ENCODE results near the gene EFCC1. TPM values are rescaled to one million over a fixed set of nuclear protein-coding genes. Genes with fewer than 3 reads are reported as not detected.
A peak's percentile ranks its signal among the peaks of the same experiment; 100 is the strongest.
"Not testable (repeated sequence)": the region's sequence is repeated elsewhere in the genome, so short reads cannot be mapped to it uniquely, and the experiment has no call there.

EFCC1 gene
- total RNA-seq, 4 donors from 2014 or later = 0.19 to 2.9 (median 0.48) TPM

DNA sequence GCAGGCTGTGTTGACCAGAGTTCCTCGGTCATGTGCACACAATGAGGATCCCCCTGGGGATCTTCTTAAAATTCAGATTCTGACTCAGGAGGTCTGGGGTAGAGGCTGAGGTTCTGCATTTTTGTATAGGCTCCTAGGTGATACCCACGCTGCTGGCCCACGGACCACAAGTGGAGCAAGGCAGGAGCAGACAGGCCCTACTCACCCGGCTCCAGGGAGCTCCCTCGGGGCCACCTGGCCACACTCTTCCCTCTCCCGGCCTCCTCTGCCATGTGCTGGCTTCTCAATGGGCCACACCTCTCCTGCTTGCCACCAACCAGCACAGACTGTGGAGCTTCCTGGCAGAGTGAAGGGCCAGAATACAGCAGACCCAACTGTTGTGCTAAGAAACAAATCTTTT lies 83.4 kb downstream of the EFCC1 start:
- Histone ChIP-seq H3K27me3 (no peaks in the 10 kb centered on the region), H3K36me3 (no peaks in the 10 kb centered on the region), H3K4me1 (peaks cover 0 to 11% (median 9%) of the 10 kb centered on the region in 3 donors), H3K27ac (no peak overlapping the region), H3K4me3 (no peak overlapping the region), H3K9me3 (no peaks in the 10 kb centered on the region)
- TF ChIP-seq, protein P1, sequence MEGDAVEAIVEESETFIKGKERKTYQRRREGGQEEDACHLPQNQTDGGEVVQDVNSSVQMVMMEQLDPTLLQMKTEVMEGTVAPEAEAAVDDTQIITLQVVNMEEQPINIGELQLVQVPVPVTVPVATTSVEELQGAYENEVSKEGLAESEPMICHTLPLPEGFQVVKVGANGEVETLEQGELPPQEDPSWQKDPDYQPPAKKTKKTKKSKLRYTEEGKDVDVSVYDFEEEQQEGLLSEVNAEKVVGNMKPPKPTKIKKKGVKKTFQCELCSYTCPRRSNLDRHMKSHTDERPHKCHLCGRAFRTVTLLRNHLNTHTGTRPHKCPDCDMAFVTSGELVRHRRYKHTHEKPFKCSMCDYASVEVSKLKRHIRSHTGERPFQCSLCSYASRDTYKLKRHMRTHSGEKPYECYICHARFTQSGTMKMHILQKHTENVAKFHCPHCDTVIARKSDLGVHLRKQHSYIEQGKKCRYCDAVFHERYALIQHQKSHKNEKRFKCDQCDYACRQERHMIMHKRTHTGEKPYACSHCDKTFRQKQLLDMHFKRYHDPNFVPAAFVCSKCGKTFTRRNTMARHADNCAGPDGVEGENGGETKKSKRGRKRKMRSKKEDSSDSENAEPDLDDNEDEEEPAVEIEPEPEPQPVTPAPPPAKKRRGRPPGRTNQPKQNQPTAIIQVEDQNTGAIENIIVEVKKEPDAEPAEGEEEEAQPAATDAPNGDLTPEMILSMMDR (IDR thresholded peaks at IDR 0.05) = no peak
- no peak for TF ChIP-seq POLR2A (IDR thresholded peaks at IDR 0.05)
- intact Hi-C loops (cut with DNase I) = no loop called here
- 69 to 94% methylated on average over 4 to 6 of the region's 6 CpGs for whole genome bisulfite sequencing, 2 donors
- DNase-seq = no peak

DNA sequence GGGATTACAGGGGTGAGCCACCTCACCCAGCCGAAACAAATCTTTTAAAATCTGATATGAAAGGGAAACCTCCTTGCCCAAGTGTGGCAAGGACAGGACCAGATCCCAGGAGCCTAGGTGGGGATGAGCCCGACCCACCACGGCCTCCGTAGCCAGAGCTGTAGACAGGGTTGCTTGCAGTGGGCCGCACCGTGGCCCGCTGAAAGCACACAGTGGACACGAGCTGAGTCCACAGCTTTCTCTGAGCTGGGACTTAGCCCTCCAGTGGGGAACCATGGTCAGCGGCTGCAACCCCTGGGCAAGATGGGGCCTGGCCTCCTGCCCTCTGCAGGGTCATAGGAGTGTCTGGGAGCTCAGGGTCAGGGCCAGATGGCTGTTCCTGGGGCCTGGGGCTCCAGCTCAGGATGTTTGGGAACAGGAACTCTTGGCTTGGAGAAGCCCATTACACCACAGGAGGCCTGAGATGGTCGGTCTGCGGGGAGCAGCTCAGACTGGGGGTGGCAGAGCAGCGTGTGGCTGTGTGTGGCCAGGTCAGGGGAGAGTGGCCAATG lies 84.1 kb downstream of the EFCC1 start:
- intact Hi-C loops (cut with DNase I) = no loop called here
- no peak overlapping the region for H3K4me3 ChIP-seq
- DNase-seq = no peak
- TF ChIP-seq, protein P1 (IDR thresholded peaks at IDR 0.05) = no peak
- TF ChIP-seq POLR2A (IDR thresholded peaks at IDR 0.05) = no peak
- 90 to 98% methylated on average over 2 to 8 of the region's 12 CpGs for WGBS, 2 donors
- H3K4me1 ChIP-seq = peaks cover 0 to 11% (median 9%) of the 10 kb centered on the region in 3 donors
- no peak overlapping the region for H3K27ac ChIP-seq
- no peaks in the 10 kb centered on the region for H3K27me3 ChIP-seq
- H3K36me3 ChIP-seq = no peaks in the 10 kb centered on the region
- H3K9me3 ChIP-seq = no peaks in the 10 kb centered on the region

DNA sequence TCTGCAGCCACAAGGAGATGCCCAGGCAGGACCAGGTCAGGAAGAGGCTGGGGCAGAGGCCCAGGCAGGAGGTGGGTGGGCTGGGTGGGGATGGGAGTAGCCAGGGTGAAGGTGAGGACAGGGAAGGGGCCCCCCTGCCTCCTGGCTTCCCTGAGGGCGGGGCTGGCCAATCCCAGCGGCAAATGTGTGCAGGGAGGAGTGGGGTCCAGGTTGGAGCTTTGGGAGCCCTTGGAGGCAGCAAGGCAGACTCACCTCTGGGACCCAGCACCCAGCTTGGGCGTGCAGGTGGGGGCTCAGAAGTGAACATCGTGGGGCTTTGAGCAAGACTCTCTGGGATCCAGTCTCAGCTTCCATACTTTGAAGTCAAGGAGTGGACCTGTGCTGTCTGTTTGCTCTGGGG lies 84.7 kb downstream of the EFCC1 start:
- H3K36me3 ChIP-seq = no peaks in the 10 kb centered on the region
- intact Hi-C loops (cut with DNase I) = no loop called here
- no peak for DNase-seq
- H3K4me1 ChIP-seq = peaks cover 0 to 11% (median 9%) of the 10 kb centered on the region in 3 donors
- TF ChIP-seq, protein P1 (IDR thresholded peaks at IDR 0.05) = no peak
- TF ChIP-seq POLR2A (IDR thresholded peaks at IDR 0.05) = no peak
- no peak overlapping the region for H3K27ac ChIP-seq
- H3K9me3 ChIP-seq = no peaks in the 10 kb centered on the region
- H3K27me3 ChIP-seq = no peaks in the 10 kb centered on the region
- WGBS, 2 donors = 93 to 100% methylated on average over 1 to 2 of the region's 4 CpGs
- no peak overlapping the region for H3K4me3 ChIP-seq

DNA sequence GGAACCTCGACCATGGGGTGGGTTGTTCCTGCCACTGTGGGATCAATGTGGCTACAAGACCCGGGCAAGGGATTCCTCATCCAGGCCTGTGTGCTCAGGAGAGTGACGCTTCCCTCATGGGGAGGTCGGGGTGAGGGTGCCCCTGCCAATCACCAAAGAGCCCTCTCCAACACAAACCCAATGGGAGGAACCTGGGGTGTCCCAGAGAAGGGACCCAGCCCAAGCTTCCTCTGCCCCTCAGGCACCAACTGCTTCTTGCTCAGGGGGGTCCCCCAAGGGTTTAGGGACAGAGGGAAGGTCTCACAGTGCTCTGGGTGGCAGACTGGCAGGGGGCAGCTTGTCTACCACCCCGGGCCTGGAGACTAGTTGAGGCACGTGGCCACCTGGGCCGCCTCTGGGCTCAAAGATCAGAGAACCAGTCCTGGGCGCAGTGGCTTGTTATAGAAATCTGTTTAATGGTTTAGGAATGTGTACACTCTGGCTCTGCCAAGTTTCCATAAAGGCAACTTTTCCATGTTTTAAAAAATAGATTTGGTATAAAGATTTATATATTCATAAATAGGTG lies 86.1 kb downstream of the EFCC1 start:
- H3K27ac ChIP-seq = peak overlapping the region; percentile 40 to 85 (median 82)
- DNase-seq = no peak
- TF ChIP-seq POLR2A (IDR thresholded peaks at IDR 0.05) = no peak
- no peaks in the 10 kb centered on the region for H3K27me3 ChIP-seq
- no peaks in the 10 kb centered on the region for H3K9me3 ChIP-seq
- peaks cover 0 to 14% (median 6%) of the 10 kb centered on the region in 3 donors for H3K36me3 ChIP-seq
- 34 to 59% methylated on average over 2 to 4 of the region's 8 CpGs for WGBS, 2 donors
- no peak overlapping the region for H3K4me3 ChIP-seq
- H3K4me1 ChIP-seq = peaks cover 0 to 11% (median 9%) of the 10 kb centered on the region in 3 donors
- intact Hi-C loops (cut with DNase I) = no loop called here

DNA sequence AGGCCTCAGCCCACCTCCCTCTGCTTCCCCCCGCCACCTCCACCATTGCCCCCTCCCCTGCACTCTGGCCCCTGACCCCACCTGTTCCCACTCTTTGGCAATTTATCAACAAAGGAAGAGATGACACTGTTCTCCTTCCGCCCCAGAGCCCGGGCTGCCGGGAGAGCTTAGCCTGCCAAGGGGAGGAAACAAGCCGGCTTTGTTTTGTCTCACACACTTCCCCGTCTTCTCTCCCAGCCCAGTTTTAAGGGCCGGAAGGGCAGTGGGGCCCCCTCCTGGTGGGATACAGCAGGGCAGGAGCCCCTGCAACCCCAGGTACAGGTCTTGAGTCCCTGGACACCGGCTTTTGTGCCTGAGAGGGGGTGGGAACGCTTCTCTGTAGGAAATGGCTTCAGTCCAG lies 86.8 kb downstream of the EFCC1 start:
- WGBS, 2 donors = no CpG with 5 or more reads among the region's 9 CpGs
- H3K27me3 ChIP-seq; H3K4me3 ChIP-seq; H3K9me3 ChIP-seq; DNase-seq; intact Hi-C loops (cut with DNase I): not testable (repeated sequence)
- Histone ChIP-seq H3K27ac (peak overlapping the region in 3 of 4 donors; percentile 55 to 82 (median 67)), H3K4me1 (peaks cover 0 to 11% (median 9%) of the 10 kb centered on the region in 3 donors), H3K36me3 (peaks cover 0 to 21% (median 6%) of the 10 kb centered on the region in 3 donors)

DNA sequence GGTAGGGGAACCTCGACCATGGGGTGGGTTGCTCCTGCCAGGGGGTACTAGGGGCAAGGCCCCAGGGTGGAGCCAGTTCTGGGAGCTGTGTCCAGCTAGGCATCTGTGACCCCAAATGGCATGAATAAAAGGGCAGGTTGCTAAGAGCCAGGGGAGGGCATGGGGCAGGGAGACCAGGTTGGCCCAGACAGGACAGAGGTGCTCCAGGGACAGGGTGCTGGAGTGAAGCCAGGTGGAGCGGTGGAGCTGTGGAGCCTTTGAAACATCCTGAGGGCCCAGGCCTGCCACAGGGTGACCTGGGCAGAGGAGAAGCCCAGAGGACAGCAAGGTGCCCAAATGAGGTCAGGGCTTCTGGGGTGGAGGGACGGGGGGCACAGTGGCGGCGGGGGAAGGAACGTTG lies 87.2 kb downstream of the EFCC1 start:
- peaks cover 0 to 11% (median 9%) of the 10 kb centered on the region in 3 donors for H3K4me1 ChIP-seq
- intact Hi-C loops (cut with DNase I); H3K27ac ChIP-seq; DNase-seq; H3K4me3 ChIP-seq; H3K9me3 ChIP-seq; H3K27me3 ChIP-seq: not testable (repeated sequence)
- WGBS, 2 donors = no CpG with 5 or more reads among the region's 6 CpGs
- peaks cover 0 to 25% (median 6%) of the 10 kb centered on the region in 3 donors for H3K36me3 ChIP-seq

Other genes with a start within 250 kb of the EFCC1 start
- gene ACAD9, start 121.7 kb upstream of the EFCC1 start, total RNA-seq = 10 to 100 TPM; 41.3 to 52.7 (median 43.1) TPM
- gene CFAP92, start 7.2 kb upstream of the EFCC1 start, total RNA-seq = 1 to 10 TPM in 1 of 4 donors, under 1 TPM in 3; 0.40 to 1.4 (median 0.98) TPM
- gene GP9, start 59.5 kb downstream of the EFCC1 start, total RNA-seq = not detected
- gene RAB43, start 120.5 kb downstream of the EFCC1 start, total RNA-seq = 10 to 100 TPM in 1 of 4 donors, 1 to 10 TPM in 3; 4.6 to 11.1 (median 7.9) TPM
- gene ISY1, start 159.8 kb downstream of the EFCC1 start, total RNA-seq = 10 to 100 TPM in 3 of 4 donors, 1 to 10 TPM in 1; 6.0 to 26.3 (median 19.6) TPM
- 100 to 1,000 TPM; 209 to 435 (median 293) TPM for gene CNBP, start 182.6 kb downstream of the EFCC1 start, total RNA-seq
- gene COPG1, start 248.3 kb downstream of the EFCC1 start, total RNA-seq = 100 to 1,000 TPM in 2 of 4 donors, 10 to 100 TPM in 2; 68.3 to 121 (median 104) TPM

All from esophagus squamous epithelium (tissue), 5 donors.